SW480 (cell line): ENCODE measurements around the gene TXK.

Experiments used
- DNase-seq: peaks from one replicate; pipeline ENCODE4 v3.0.0-alpha.2; 2016; ENCODE audit warnings: low spot score

TXK gene

DNA sequence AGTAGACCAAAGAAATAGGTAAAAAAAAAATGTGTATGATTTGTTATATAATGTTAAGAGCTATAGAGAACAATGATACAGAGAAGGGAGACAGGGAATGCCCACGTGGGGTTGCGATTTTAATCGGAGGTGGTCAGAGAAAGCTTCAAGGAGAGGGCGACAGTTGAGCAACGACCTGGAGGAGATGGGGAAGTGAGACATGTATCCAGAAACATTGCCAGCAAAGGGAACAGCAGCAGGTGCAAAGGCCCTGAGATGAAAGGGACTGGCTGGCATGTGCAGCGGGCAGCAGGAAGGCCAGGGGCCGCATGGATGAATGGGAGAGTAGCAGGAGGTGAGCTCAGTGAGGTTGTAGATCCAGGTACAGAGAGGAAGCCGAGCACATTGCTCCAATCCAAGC, 84.6 kb downstream of the TXK start:
- no peak for DNase-seq

- no peak for DNase-seq
These were observed 86.2 kb downstream of the TXK start for GRCh38 chr4:48047896-48048295.

DNA sequence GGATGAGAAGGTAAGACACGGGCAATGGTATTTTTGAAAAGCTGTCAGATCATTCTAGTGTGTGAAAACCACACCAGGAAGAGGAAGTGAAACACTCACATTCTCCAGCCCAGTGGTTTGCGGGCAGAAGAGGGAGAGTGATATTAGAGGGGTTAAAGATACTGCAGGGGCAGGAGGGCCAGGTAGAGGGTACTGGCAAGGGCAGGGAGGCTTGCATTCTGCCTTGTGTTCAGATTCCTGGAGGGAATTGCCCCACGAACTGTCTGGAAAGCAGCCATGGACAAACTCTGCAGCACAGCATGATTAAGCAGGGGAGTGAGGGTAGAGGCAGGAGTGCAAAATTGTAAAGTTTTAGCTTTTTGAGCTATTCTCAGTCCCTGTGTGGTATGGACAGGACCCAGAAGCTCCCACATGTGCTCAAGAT, 86.6 kb downstream of the TXK start:
- DNase-seq = no peak

DNA sequence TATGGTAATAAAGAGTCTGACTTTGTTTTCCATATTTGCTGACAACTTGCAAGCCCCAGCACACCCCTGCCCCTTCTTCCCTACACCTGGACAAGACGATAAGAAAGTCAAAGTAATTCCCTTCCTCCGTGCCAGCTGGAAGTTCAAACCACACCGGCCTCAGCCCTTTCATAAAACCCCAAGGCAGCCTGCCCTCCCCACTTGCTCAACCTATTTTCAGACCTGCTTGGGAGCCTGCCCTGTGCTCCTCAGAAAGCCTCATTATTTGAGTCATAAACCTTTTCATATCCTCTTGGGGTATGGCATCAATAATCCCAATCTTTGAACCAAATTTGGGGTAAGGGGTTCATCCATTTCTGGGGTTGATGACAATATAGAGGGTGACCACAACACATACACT, 88.0 kb downstream of the TXK start:
- DNase-seq = no peak

- no peak for DNase-seq
These were observed 89.8 kb downstream of the TXK start for GRCh38 chr4:48044298-48044697.

DNA sequence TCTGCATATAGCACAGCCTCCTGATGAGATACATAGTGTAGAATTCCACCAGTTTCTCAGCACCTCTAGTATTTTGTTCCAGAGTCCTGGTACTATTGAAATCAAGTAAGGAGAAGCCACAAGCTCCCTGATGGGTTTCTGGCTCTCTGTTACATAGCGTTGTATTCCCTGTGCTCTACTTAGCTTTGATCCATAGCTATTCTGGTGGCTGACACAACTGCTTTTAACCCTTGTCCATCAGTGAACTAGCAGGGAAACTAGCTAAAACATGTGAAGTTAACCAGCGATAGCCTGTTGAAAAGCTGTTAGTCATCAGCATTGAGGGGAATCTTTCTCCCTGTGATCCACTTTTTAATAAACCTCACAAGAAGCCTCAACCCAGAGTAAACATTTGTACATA, 90.5 kb downstream of the TXK start:
- DNase-seq = no peak

DNA sequence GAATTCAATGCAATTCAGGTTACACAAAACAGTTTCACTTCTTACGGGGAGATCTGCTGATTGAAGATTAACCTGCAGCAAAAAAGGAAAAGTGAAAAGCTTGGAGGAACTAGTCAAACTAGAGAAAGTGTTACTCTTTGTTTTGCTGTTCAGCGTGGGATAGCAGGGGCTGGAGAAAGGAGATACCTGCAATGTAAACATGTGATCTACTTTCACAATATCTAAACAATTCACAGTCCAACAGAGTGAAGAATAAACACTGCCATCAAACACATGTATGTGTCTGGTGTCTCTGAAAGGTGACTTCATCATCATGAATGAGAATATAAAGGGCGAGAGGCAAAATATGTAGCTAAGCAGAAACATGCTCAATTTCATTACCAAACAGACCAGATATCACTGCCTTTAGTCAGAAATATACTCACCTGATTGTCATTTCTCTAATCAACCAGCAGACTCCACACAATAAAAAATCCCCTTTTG, 91.0 kb downstream of the TXK start:
- DNase-seq = no peak

GRCh38 chr4:48041535-48042137, 92.4 kb downstream of the TXK start:
- DNase-seq = no peak

GRCh38 chr4:48039561-48039960, 94.5 kb downstream of the TXK start:
- DNase-seq = no peak

DNA sequence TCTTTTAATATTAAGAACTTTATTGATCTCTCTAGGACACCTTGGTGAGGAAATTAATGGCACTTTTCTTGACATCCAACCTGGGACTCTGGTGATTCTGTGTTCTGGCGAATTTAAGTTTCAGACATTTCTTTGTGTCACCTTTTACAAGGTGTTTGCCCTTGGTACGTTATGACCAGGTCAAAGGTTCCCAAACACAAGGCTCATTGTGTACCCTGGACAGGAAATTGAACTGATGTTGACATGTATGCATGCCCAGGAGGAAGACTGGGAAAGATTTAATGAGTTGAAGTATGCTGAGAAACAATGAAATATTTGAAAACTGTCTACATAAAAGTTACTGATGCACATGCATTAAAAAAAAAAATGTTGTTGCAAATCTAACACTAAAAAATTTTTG, 95.4 kb downstream of the TXK start:
- DNase-seq = no peak

- no peak for DNase-seq
These were observed 97.0 kb downstream of the TXK start for GRCh38 chr4:48037117-48037462.

DNA sequence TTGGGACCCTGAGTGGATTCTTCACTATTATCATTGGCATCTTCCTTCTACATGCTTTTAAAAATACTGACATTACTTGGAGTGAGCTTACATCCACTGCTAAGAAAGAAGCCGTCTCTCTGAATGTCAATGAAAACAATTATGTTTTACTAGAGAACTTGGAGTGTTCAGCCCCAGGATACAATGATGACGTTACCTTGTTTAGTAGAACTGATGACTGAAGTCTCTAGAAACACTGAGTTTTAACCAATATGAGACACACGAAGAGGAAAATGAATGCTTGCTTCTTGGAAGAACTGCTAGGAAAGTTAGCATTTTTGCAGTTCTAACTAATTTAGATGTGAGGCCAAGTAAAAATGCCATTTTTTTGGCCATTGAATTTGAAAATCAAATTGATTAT, 98.1 kb downstream of the TXK start:
- DNase-seq = no peak

DNA sequence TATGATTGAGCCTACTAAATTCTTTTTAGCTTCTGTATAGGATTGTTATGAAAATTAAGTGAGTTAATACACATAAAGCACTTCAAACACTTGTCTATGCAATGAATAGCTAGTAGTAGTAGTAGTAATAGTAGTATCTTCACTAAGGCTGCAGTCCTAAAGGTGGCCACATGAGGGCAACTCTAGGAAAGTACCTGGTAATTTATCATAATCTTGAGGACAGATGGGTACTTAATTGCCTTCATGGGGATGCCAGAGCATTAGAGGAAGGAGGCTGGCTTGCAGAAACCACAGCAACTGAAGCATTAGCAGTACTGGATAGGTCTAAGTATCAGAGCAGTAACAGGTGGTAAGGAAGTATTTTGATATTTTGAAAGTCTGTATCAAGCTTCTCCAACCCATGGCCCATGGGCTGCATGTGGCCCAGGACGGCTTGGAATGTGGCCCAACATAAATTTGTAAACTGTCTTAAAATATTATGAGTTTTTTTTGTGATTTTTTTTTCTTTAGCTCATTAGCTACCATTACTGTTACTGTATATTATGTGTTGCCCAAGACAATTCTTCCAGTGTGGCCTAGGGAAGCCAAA, 100.1 kb downstream of the TXK start:
- peak; percentile 22 for DNase-seq

DNA sequence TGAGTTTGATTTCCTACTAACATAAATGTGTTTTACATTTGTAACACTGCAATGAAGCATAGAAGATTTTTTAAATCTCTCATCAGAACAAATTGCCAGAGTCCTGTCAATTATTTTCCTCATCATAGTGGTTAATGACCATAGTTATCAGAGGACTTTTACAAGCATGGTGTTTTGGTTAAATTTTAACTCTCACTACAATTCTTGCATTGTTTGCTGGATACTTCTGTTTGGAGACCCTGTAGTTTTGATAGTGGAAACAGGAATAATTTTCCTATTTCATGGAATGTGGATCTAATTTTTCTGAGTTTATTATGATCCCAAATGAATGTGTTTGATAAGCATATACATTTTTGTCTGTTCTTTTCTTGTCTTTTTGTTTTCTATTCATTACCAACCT, 100.6 kb downstream of the TXK start:
- DNase-seq = no peak

- peak; percentile 38 for DNase-seq
These were observed 101.3 kb downstream of the TXK start for GRCh38 chr4:48032721-48033120.

DNA sequence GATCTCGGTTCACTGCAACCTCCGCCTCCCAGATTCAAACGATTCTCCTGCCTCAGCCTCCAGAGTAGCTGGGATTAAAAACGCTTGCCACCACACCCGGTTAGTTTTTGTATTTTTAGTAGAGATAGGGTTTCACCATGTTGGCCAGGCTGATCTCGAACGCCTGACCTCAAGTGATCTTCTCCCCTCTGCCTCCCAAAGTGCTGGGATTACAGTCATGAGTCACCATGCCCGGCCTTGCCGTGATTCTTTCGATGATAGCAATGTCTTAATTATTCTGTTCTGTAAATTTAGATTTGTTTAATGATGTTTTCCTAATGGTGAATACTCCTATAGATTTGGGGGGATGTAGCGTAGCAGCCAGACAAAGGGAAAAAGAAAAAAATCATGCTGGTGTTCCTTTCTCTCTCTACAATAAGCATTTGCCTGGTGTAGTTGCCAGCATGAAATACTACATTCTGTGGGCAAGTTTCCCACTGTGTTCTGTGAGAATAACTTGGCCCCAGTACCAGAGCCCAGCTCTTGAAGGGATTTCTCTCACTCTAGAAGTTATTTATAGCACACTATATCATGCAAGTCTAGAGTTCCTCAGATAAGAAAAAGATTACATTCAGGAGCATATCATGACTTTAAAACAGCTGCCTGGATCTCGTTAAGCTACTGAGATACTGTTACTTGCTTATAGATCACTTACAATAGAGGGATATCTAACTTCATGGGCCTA, 102.1 kb downstream of the TXK start:
- DNase-seq = no peak

- no peak for DNase-seq
These were observed 103.6 kb downstream of the TXK start for GRCh38 chr4:48030470-48030869.

GRCh38 chr4:48028696-48029095, 105.4 kb downstream of the TXK start:
- no peak for DNase-seq

DNA sequence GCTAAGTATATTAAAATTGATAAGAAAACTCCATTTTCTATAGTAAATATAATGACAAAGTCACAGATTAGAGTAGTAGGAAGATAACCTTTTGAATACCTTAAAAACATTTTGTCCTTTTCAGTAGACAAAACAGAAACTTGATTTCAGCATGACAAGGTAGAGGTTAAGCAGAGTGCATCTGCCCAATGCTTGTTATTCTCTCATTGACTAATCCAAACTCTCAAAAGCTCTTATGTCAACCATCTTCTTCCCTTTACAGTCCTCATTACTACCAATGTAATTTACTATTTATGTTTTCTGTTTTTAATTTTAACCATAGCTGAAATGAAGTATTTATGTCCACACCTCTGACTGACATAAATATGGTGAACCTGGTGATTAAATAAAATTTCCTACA, 106.4 kb downstream of the TXK start:
- no peak for DNase-seq

- DNase-seq = no peak
These were observed 109.0 kb downstream of the TXK start for GRCh38 chr4:48025005-48025404.

GRCh38 chr4:48024522-48024921, 109.5 kb downstream of the TXK start:
- no peak for DNase-seq

- DNase-seq = no peak
These were observed 111.8 kb downstream of the TXK start for GRCh38 chr4:48022192-48022799.

DNA sequence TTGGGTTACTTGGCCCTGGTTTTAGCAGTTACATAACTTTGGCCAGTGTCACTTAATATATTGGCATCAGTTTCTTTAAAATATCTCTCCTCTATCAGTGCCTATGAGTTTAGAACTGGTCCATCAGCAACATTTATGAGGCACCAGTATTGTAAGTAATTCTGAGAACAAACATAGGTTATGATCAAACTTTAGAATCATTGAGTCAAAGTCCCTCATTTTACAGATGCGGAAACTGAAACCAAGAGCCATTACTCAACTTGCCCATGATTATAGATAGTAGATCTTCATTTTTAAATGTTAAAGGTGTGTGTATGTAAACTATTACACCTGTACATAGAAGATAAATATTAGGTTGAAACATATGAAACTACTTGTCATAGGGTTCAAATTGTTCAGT, 113.0 kb downstream of the TXK start:
- DNase-seq = no peak
